AG10803 (cell line): Measurements from ENCODE around the gene WHAMM.
"Not testable (repeated sequence)": the region's sequence is repeated elsewhere in the genome, so short reads cannot be mapped to it uniquely, and the experiment has no call there.

Source experiments
- DNase-seq: peaks from one replicate; pipeline ENCODE4 v3.0.0; 2010; ENCODE audit warnings: low read depth
- H3K4me3 ChIP-seq: 2 replicates; pipeline ENCODE4 v1.5.1; 2011; ENCODE audit warnings: mild to moderate bottlenecking, low read length, control low read depth
- CTCF ChIP-seq: conservative IDR thresholded peaks from 2 replicates; pipeline ENCODE4 v1.5.1; 2011; ENCODE audit warnings: mild to moderate bottlenecking, low read length, control low read depth, inconsistent platforms

The WHAMM gene

GRCh38 chr15:82809308-82810060 lies at the start of gene WHAMM:
Gene WHAMM, plus strand, starts transcription at chr15:82809628. Its CDS starts 99 bp downstream, at chr15:82809727.
- peak; percentile 99 for DNase-seq
- no peak for TF ChIP-seq CTCF

GRCh38 chr15:82763361-82764116 lies 45.9 kb upstream of the WHAMM start:
- H3K4me3 ChIP-seq = no peak overlapping the region
- TF ChIP-seq CTCF = no peak
- DNase-seq = no peak

More at GRCh38 chr15:82809308-82810060, at the start of gene WHAMM:
- H3K4me3 ChIP-seq = peak within 1 kb of the TSS; percentile 84

GRCh38 chr15:82764117-82764490 lies 45.3 kb upstream of the WHAMM start:
- DNase-seq = no peak
- no peak for TF ChIP-seq CTCF
- no peak overlapping the region for H3K4me3 ChIP-seq

- TF ChIP-seq CTCF = no peak
- DNase-seq = no peak
These were observed 44.7 kb upstream of the WHAMM start for GRCh38 chr15:82764740-82765139.

GRCh38 chr15:82766201-82766600 lies 43.2 kb upstream of the WHAMM start:
- DNase-seq, H3K4me3 ChIP-seq: not testable (repeated sequence)

More at GRCh38 chr15:82764740-82765139, 44.7 kb upstream of the WHAMM start:
- no peak overlapping the region for H3K4me3 ChIP-seq

- DNase-seq = no peak
- no peak overlapping the region for H3K4me3 ChIP-seq
- TF ChIP-seq CTCF = no peak
These were observed 42.1 kb upstream of the WHAMM start for GRCh38 chr15:82767163-82767829.

GRCh38 chr15:82768414-82769054 lies 40.9 kb upstream of the WHAMM start:
- H3K4me3 ChIP-seq = no peak overlapping the region
- TF ChIP-seq CTCF = no peak
- DNase-seq = no peak
